ENCODE data around the gene DRD2.

The DRD2 gene

DNA sequence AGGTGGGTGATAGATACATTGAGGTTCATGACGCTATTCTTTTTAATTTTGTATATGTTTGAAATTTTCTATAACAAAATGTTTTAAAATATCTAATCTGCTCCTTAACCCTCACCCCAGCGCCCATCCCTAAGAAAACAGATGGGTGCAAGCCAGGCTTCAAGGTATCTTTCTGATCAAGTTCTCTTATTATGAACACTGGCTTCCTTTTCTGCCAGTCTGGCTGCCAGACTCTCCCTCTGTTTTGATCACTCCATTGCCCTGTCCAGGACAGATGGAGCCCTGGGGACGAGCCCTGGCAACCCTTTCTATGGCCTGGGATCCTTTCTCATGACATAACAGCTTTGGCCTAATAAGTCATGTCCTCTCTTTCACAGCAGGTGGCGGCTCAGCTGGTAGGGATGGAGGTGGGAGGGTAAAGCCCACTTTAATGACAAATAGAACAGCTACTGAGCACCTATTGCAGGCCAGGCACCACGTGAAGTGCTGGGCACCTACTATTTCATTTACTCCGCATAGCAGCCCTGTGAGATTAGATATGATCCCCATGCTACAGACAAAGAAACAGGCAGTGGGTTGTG is 38.4 kb downstream of the DRD2 start:
- no peak overlapping the region for H3K27ac ChIP-seq
- no peak for TF ChIP-seq CTCF (conservative IDR thresholded peaks at IDR 0.05; ENCODE audit: low read depth, low read length)
- no peaks in the 10 kb centered on the region for H3K4me1 ChIP-seq (ENCODE audit: low read depth, poor library complexity, severe bottlenecking)
- no peaks in the 10 kb centered on the region for H3K36me3 ChIP-seq (ENCODE audit: insufficient read depth)
- H2AFZ ChIP-seq (ENCODE audit: low read depth): no peak overlapping the region
- H3K4me2 ChIP-seq: no peak overlapping the region
- H4K20me1 ChIP-seq (ENCODE audit: insufficient read depth): no peaks in the 10 kb centered on the region
- no peak overlapping the region for H3K4me3 ChIP-seq (IDR thresholded peaks at IDR 0.05; ENCODE audit: insufficient read depth, low read depth, low read length)
- no peak overlapping the region for H3K9ac ChIP-seq
- no peaks in the 10 kb centered on the region for H3K27me3 ChIP-seq (ENCODE audit: insufficient read depth, low read depth)
- no peaks in the 10 kb centered on the region for H3K79me2 ChIP-seq (ENCODE audit: insufficient read depth, low read depth)

DNA sequence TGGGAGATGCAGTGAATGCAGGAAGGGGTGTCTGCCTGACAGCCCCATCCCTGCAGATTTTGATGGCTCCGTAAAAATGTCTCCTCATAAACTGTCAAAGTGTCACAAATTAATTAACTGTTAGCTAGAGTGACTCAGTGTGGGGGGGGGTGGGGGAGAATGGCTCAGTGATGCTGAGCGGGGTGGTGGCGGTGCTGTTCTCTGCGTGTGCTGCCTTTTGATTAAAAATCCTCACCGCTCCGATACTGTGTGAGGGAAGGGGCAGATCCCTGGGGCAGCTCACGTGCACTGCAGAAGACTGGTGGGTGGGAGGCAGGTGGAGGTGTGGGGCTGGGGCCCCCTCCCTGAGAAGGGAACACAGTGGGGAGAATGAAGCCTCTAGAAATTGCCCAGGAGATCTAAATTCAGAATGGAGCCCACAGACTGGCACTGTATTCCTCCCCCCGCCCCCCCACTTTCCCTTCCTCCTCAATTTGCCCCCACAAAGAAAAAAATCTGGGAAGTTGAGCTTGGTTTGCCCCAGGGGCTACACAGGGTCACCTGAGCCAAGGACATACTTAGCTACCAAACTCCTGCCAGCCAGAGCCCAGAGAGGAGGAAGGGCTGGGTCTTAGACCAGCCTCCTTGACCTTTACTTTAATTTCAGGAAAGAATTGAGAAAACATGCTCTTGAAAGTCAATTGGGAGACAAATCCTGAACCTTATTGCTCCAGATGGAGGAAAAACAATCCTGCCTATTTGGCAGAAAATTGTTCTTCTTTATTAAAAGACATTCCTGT is 39.8 kb downstream of the DRD2 start:
- Histone ChIP-seq H3K4me1 (ENCODE audit: low read depth, poor library complexity, severe bottlenecking) (no peaks in the 10 kb centered on the region), H3K27me3 (ENCODE audit: insufficient read depth, low read depth) (no peaks in the 10 kb centered on the region), H4K20me1 (ENCODE audit: insufficient read depth) (no peaks in the 10 kb centered on the region), H3K4me3 (IDR thresholded peaks at IDR 0.05; ENCODE audit: insufficient read depth, low read depth, low read length) (no peak overlapping the region), H2AFZ (ENCODE audit: low read depth) (no peak overlapping the region), H3K4me2 (no peak overlapping the region), H3K9ac (no peak overlapping the region), H3K27ac (no peak overlapping the region), H3K36me3 (ENCODE audit: insufficient read depth) (no peaks in the 10 kb centered on the region), H3K79me2 (ENCODE audit: insufficient read depth, low read depth) (no peaks in the 10 kb centered on the region)
- no peak for TF ChIP-seq CTCF (conservative IDR thresholded peaks at IDR 0.05; ENCODE audit: low read depth, low read length)

DNA sequence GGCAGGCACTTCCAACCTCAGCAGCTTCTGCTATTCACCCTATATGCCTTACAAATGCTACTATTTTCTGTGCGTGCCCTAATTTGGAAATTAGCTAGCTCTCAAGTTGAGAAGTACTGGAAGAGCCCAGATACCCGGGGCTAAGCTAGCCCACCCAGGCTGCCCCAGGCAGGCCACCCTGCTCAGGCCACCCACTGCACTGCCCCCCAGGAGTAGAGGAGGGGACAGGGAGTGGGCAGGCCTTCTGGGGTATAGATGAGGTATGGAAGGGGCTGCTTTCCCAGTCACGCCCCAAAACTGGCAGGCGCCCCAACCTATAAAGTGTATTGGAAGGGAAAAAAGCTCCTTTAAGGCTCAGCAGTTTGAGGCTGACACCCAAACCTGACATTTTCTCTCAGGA is 43.5 kb downstream of the DRD2 start:
- Histone ChIP-seq H3K9ac (no peak overlapping the region), H3K4me2 (no peak overlapping the region), H3K79me2 (ENCODE audit: insufficient read depth, low read depth) (no peaks in the 10 kb centered on the region), H3K4me1 (ENCODE audit: low read depth, poor library complexity, severe bottlenecking) (no peaks in the 10 kb centered on the region), H3K27ac (no peak overlapping the region), H4K20me1 (ENCODE audit: insufficient read depth) (no peaks in the 10 kb centered on the region), H2AFZ (ENCODE audit: low read depth) (no peak overlapping the region), H3K27me3 (ENCODE audit: insufficient read depth, low read depth) (no peaks in the 10 kb centered on the region), H3K36me3 (ENCODE audit: insufficient read depth) (no peaks in the 10 kb centered on the region), H3K4me3 (IDR thresholded peaks at IDR 0.05; ENCODE audit: insufficient read depth, low read depth, low read length) (no peak overlapping the region)
- no peak for TF ChIP-seq CTCF (conservative IDR thresholded peaks at IDR 0.05; ENCODE audit: low read depth, low read length)

DNA sequence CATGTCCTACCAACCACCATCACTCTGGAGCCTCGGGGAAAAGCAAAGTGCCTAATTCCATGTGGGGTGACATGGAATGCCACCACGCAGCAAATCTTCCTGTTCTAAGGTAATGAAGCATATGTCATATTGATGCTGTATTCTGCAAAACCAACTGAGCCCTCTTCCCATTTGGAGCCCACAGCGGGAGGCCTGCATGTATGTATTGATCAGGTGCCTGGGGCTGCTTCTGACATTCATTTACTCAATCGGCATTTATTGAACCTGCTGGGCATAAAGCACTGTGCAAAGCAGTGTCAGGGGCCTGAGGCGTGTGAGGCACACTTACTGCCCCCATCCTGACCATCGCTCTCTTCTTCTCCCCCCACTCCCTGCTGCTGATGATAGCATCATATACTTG is 48.5 kb downstream of the DRD2 start:
- Histone ChIP-seq H3K9ac (no peak overlapping the region), H3K4me3 (IDR thresholded peaks at IDR 0.05; ENCODE audit: insufficient read depth, low read depth, low read length) (no peak overlapping the region), H3K36me3 (ENCODE audit: insufficient read depth) (no peaks in the 10 kb centered on the region), H3K4me2 (no peak overlapping the region), H2AFZ (ENCODE audit: low read depth) (no peak overlapping the region), H3K79me2 (ENCODE audit: insufficient read depth, low read depth) (no peaks in the 10 kb centered on the region), H4K20me1 (ENCODE audit: insufficient read depth) (no peaks in the 10 kb centered on the region), H3K4me1 (ENCODE audit: low read depth, poor library complexity, severe bottlenecking) (no peaks in the 10 kb centered on the region), H3K27me3 (ENCODE audit: insufficient read depth, low read depth) (no peaks in the 10 kb centered on the region), H3K27ac (no peak overlapping the region)
- no peak for TF ChIP-seq CTCF (conservative IDR thresholded peaks at IDR 0.05; ENCODE audit: low read depth, low read length)

All from KMS-11 (cell line).